ENCODE results near the gene RIOK3. TPM values are rescaled to one million over a fixed set of nuclear protein-coding genes. Genes with fewer than 3 reads are reported as not detected.

The RIOK3 gene
- total RNA-seq, 1 experiment from 2014 or later: 42.5 TPM

DNA sequence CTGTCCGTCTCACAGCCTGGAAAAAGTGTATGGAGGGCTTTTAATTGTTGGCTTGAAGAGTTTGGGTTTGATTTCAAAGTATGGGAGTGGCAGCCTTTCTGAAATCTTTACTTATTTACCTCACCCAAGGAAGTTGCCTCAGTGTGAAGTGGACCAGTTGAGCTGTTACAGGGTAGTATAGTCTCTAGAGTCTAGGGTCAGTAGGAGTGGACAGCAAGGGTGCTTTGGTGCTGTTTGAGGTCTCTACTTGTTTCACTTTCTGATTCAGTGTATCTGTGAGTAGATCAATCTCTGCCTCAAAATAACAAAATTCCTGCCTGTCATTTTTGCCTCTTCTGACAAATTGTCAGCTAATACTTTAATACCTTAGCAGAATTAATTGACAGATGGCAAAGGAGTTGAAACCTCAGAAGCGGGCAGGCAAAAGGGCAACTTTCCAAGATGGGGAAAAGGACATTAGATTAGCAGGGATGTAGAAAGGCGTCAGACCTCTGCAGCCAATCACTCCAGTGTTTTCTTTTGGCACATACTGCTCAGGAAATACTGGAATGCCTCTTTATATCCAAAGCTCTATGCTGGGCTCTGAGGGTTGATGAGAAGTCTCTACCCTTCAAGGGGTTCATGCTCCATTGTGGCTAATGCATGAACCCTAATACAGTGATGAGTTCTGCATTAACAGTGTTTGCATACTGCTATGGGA, 5.9 kb downstream of the RIOK3 start:
- no peaks in the 10 kb centered on the region for H3K9me3 ChIP-seq (ENCODE audit: control insufficient read depth in 1 of 2, insufficient read depth in 1 of 2, low read depth in 1 of 2, low read length in 2 of 2)
- no peak overlapping the region for H3K4me2 ChIP-seq (ENCODE audit: low read length)
- no peaks in the 10 kb centered on the region for H3K9me2 ChIP-seq (ENCODE audit: insufficient read depth)
- ChIA-PET CTCF (no interaction called here), RAD21 (ENCODE audit: low non-redundant PET in 1 of 2, low total read pairs in 2 of 2, uncharacterized antibody in 2 of 2, unreplicated experiment in 2 of 2) (no interaction called here), POLR2A (no interaction called here)
- H3K36me3 ChIP-seq (ENCODE audit: control insufficient read depth in 1 of 2, insufficient read depth in 2 of 2, low read length in 2 of 2): peaks cover 7 to 11% of the 10 kb centered on the region in 2 experiments
- intact Hi-C loops (cut with micrococcal nuclease): no loop called here
- peaks cover 13% of the 10 kb centered on the region; the same call in 1 of the 2 replicates for H4K20me1 ChIP-seq (ENCODE audit: insufficient read depth)
- no peak for TF ChIP-seq EGR1 (IDR thresholded peaks at IDR 0.05; ENCODE audit: low read depth)
- no peak for TF ChIP-seq FOSL1 (IDR thresholded peaks at IDR 0.05; ENCODE audit: low read depth)
- no peak for TF ChIP-seq YY1 (IDR thresholded peaks at IDR 0.05; ENCODE audit: extremely low read depth, insufficient replicate concordance, low read depth, low read length)
- TF ChIP-seq, protein P1, sequence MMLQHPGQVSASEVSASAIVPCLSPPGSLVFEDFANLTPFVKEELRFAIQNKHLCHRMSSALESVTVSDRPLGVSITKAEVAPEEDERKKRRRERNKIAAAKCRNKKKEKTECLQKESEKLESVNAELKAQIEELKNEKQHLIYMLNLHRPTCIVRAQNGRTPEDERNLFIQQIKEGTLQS (IDR thresholded peaks at IDR 0.05): no peak
- no peak for TF ChIP-seq ZFX (IDR thresholded peaks at IDR 0.05)
- no peak for TF ChIP-seq CEBPB (IDR thresholded peaks at IDR 0.05; ENCODE audit: low read depth)
- TF ChIP-seq POLR2A (IDR thresholded peaks at IDR 0.05; ENCODE audit: borderline replicate concordance, extremely low read depth, insufficient read depth, insufficient read length): no peak
- TF ChIP-seq SP1 (IDR thresholded peaks at IDR 0.05; ENCODE audit: low read depth): no peak
- no peak overlapping the region for H3K9ac ChIP-seq (ENCODE audit: low read length)
- peaks cover 95% of the 10 kb centered on the region for H3K79me2 ChIP-seq (ENCODE audit: insufficient read depth, low read length)
- DNase-seq (ENCODE audit: low read depth, low spot score): no peak
- no peak overlapping the region for H2AFZ ChIP-seq (ENCODE audit: low read depth, low read length, poor library complexity, severe bottlenecking)
- H3K27me3 ChIP-seq (ENCODE audit: insufficient read depth, low read length): no peaks in the 10 kb centered on the region
- no peak for ATAC-seq
- no peak overlapping the region for H3K4me3 ChIP-seq (replicated peaks in 1 of 2; ENCODE audit: low read depth in 1 of 2, low read length in 2 of 2)
- peaks cover 10 to 28% of the 10 kb centered on the region in 2 experiments for H3K4me1 ChIP-seq (ENCODE audit: control insufficient read depth in 1 of 2, insufficient read depth in 2 of 2, low read length in 2 of 2)
- BruUV-seq (replicated peaks): no TSS peak
- H3K27ac ChIP-seq (ENCODE audit: low read depth, low read length): no peak overlapping the region

DNA sequence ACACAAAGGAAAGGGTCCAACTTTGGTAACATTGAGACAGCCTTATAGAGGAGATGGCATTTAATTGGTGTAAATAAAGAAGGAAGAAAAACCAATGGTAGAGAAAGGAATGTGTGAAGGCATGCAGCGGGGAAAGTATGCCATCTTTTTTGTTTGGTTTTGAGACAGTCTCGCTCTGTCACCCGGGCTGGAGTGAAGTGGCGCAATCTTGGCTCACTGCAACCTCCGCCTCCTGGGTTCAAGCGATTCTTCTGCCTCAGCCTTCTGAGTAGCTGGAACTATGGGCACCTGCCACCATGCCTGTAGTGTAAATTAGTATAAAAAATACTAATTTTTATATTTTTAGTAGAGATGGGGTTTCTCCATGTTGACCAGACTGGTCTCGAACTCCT, 6.4 kb downstream of the RIOK3 start:
- H3K79me2 ChIP-seq (ENCODE audit: insufficient read depth, low read length): peaks cover 94% of the 10 kb centered on the region
- H3K27ac ChIP-seq (ENCODE audit: low read depth, low read length): no peak overlapping the region
- H4K20me1 ChIP-seq (ENCODE audit: insufficient read depth): peaks cover 8% of the 10 kb centered on the region; the same call in 1 of the 2 replicates
- ChIA-PET RAD21 (ENCODE audit: low non-redundant PET in 1 of 2, low total read pairs in 2 of 2, uncharacterized antibody in 2 of 2, unreplicated experiment in 2 of 2) (no interaction called here), POLR2A (no interaction called here), CTCF (no interaction called here)
- no peak for TF ChIP-seq SP1 (IDR thresholded peaks at IDR 0.05; ENCODE audit: low read depth)
- H2AFZ ChIP-seq (ENCODE audit: low read depth, low read length, poor library complexity, severe bottlenecking): no peak overlapping the region
- H3K4me2 ChIP-seq (ENCODE audit: low read length): no peak overlapping the region
- no peaks in the 10 kb centered on the region for H3K9me3 ChIP-seq (ENCODE audit: control insufficient read depth in 1 of 2, insufficient read depth in 1 of 2, low read depth in 1 of 2, low read length in 2 of 2)
- no peaks in the 10 kb centered on the region for H3K27me3 ChIP-seq (ENCODE audit: insufficient read depth, low read length)
- intact Hi-C loops (cut with micrococcal nuclease): no loop called here
- H3K4me1 ChIP-seq (ENCODE audit: control insufficient read depth in 1 of 2, insufficient read depth in 2 of 2, low read length in 2 of 2): peaks cover 8 to 22% of the 10 kb centered on the region in 2 experiments
- H3K36me3 ChIP-seq (ENCODE audit: control insufficient read depth in 1 of 2, insufficient read depth in 2 of 2, low read length in 2 of 2): peaks cover 13 to 16% of the 10 kb centered on the region in 2 experiments
- no peaks in the 10 kb centered on the region for H3K9me2 ChIP-seq (ENCODE audit: insufficient read depth)
- H3K4me3 ChIP-seq (replicated peaks in 1 of 2; ENCODE audit: low read depth in 1 of 2, low read length in 2 of 2): no peak overlapping the region
- DNase-seq (ENCODE audit: low read depth, low spot score): no peak
- no peak for ATAC-seq
- BruUV-seq (replicated peaks): no TSS peak
- no peak overlapping the region for H3K9ac ChIP-seq (ENCODE audit: low read length)

Data from HCT116 (cell line).